Fibroblast of skin of abdomen (primary cell): Measurements from ENCODE around the gene A2ML1.
"Not testable (repeated sequence)": the region's sequence is repeated elsewhere in the genome, so short reads cannot be mapped to it uniquely, and the experiment has no call there.

Source experiments
- DNase-seq: peaks from one replicate; pipeline ENCODE4 v3.0.0-alpha.2; 2013

A2ML1 gene

DNA sequence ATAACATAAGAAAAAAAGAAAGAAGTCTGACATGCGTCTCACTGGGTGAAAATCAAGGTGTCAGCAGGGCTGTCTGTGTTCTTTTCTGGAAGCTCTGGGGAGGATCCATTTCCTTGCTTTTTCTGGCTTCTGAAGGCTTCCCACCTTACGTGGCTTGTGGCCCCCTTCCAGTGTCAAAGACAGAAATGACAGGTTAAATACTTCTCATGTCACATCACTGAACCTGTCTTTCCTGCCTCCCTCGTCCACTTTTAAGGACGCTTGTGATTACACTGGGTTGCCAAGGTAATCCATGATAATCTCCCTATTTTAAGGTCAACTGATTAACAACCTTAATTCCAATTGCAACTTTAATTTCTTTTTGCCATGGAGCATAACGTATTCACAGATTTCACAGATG lies 87.3 kb downstream of the A2ML1 start:
- no peak for DNase-seq

DNA sequence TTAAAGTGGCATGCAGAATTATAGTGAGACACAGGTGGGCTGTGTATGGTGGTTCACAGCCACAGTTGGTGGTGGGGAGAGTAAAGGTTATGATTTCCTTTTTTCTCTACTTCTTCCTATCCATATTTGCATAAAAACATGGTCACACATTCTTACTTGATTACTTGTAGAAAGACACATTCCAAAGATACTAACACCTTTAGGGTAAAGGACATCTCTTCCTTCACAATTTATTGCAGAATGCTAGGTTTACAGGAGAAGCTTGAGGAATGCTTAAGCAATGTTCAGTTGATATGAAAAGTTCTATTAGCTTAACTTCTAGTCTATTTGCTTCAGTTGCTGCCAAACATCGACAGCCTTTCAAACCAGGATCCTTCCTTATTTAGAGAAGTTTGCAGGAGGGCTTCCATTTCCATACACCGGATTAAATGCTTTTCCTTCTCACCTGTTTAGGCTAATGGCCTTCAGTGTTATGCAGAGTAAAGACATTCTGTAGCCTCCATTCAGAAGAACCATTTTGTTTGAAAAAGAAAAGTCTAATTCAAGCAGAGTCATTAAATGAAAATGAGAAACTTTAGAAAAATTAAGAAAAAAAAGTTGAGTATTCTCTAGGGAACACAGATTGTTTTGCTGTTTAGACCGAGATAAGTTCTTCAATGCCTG lies 89.3 kb downstream of the A2ML1 start:
- no peak for DNase-seq

DNA sequence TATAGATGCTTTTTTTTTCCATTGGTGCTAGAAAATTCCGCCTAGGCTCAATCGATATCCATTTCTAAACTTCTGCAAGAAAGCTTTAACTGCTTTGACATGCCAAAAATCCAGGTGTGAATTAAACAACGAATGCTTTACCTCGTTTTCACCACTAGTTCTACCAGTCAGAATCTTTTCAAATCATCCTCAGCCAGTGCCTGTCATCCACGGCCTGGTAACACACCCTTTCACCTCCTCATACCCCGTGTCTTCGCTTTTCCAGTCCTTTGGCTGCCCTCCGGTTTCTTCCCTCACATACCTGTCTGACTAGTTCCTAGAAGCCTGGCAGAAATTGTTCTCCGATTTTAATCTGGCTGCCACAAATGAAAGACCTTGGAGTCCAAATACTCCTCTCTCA lies 90.5 kb downstream of the A2ML1 start:
- DNase-seq, result peak; percentile 1

DNA sequence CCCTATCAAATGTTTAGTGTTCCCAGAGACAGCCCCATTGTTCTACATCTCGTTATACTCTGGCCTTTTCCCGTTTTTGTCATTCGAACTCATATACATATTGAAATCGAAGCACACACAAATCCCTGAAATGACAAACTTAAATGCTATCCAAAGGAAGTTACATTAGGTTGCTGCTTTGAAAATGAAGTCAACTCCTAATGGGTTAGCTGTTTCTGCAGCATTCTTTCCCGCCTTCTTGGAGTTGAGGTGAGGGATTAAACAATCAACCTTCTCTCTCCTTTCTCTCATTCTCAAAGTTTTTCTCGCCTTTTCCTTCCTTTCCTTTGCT lies 91.2 kb downstream of the A2ML1 start:
- DNase-seq, result peak; percentile 8

DNA sequence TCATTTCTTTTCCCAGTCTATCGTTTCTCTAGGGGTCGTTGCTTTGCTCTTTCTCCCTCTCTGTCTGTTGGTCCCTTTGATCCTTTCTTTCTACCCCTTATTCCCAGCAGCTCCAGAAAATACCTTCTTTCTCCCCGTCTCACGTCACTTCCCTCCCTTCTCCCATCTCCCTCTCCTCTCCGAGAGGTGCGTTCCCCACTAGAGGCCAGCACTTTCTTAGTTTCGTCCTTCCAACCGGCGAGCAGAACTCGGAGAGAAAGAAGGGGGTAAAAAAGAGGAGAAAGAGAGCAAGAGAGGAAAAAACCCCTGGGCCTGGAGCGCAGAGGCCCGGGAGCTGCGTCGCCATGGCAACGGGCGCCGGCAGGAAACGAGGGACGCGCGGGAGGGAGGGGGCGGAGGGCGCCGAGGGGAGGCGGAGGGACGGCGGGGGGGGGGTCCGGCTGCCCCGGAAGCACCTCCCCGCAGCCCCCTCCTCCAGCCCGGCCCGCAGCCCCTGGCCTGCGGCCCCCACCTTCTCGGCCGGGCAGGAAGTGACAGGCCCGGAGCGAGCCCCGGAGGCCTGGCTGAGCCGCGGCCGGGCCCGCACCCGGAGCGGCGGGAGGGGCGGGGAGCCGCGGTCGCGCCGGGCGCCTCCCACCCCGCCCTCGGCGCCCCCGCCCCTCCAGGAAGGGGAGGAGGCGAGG lies 91.8 kb downstream of the A2ML1 start, which contains the start of gene PHC1:
TSS of gene PHC1 (plus strand) at position 477 of the 683 bp plus-strand sequence. CDS start 3,169 bp downstream, outside the sequence.
- DNase-seq, result peak; percentile 83

DNA sequence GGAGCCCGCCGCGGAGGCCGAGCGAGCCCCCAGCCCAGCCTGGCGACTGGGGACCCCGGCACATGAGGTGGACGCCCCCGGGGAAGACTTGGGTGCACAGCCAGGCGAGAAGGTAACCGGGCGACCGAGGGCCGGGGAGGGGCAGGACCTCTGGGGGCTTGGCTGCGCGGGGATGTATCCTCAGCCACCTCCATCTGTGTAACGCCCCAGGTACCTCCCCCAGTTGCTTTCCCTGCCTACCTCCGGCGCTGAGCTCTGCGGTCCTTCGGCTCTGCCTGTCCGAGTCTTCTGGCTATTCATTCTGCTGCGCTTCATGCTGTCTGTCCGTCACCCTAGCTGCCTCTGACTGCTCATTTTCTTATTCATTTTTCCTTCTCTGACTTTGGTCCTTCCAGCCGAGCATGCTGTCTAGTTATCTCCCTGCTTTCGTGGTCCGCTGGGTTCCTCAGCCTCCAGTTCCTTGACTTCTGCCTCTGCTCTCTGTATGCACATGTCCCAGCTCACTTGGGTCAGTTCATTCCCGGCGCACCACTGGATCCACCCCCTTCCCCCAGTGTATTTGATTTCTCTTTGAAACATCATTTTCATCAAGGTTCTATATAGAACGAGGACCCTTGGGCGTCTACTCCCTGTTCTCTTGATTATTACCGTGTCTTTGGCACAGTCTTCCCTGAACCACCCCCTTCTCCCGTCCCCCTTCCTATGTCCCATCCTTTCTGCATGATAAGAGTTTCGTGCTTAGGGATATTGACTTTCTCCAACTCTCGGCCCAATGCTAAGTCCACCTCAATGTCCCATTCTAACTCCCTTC lies 92.5 kb downstream of the A2ML1 start:
- peak; percentile 31 for DNase-seq

DNA sequence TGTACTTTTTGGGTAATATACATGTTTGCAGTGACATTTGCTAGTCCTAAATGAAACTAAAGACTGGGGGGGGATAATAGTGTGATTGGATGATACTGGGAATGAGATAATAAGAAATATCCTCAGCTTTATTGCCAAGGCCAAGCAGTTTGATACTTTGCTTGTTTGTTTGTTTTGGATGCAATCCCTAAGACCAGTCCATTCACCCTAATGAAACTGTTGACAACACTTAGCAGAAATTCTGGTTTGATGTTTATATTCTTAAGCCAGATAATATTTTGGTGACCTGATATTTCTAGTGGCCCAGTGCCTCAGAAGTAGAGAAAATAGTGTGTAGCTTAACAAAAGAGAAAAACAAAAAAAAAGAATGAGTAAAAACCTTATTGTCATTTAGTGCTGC lies 93.7 kb downstream of the A2ML1 start:
- DNase-seq, result no peak

DNA sequence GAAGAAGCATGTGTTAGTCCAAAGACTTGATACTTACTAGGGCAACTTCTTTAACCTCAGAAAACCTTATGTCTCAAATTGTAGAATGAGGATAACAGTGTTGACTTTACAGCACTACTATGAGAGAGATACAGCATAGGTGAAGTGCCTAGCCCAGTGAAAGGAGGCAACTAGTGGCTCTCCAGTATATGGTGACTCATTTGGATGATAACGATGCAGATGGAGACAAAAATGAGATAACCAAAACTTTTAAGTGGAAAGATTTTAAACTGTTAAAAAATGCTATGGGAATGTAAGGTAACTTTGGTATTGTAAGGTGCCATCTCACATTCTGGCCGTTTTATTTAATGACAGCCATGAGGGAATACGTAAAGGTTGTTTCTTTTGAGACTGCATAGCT lies 94.6 kb downstream of the A2ML1 start:
- no peak for DNase-seq

DNA sequence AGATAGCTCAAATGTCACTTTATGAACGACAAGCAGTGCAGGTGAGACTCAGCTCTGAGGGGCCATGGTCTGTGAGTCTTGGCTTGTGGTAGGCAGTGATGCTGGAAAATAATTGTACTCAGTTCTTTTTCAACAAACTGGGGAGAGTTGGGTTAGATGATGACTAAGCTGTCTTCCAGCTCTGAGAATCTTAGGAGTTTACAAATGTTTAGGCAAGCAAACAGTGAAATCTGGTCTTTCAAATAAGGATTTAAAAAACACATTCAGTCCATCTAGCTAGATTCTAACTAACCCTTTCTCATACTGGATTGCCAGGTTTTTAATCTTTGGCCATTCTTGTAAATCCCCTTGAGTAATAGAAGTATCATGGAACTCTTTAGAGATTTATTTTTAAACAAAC lies 95.3 kb downstream of the A2ML1 start:
- DNase-seq, result no peak

DNA sequence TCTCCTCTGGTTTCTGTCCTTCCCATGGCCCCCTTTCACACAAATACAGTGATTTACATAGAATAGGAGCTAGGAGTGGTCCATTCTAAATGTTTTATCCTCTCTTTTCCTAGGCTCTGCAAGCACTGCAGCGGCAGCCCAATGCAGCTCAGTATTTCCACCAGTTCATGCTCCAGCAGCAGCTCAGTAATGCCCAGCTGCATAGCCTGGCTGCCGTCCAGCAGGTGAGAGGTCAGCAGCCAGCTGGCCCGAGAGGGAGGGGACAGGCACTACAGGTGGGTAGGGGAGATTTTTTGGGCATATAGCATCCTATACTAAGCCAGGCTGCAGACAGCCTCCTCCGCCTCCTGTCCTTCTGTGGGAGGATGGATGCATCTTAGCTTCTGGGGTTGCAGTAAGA lies 97.2 kb downstream of the A2ML1 start:
- not testable (repeated sequence) for DNase-seq

DNA sequence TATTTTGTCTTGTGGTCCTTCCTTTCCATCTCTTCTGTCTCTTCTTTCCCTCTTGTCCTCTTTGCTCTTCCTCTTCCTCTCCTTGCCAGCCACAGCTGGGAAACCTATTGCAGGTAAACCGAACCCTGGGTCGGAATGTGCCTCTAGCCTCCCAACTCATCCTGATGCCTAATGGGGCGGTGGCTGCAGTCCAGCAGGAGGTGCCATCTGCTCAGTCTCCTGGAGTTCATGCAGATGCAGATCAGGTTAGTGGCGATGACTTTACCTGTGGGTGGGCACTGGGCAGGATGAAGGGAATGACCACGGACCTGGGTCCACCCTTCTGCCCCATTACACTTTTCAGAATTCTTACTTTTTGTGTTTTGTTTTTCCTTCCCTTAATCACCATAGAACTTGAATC lies 100.1 kb downstream of the A2ML1 start:
- DNase-seq, result no peak
